ENCODE measurements around the gene CASQ2. TPM values are rescaled to one million over a fixed set of nuclear protein-coding genes. Genes with fewer than 3 reads are reported as not detected.

The CASQ2 gene
- total RNA-seq (1 to 10 TPM in 1 of 2 donors, under 1 TPM in 1; 0.74 to 1.9 TPM), polyA plus RNA-seq (ENCODE audit: insufficient read depth, low read depth, low replicate concordance) (8.6 TPM)
- long read RNA-seq, donor 1, partial matches to known transcripts = 0 of 1 reads
- long read RNA-seq, donor 1, other reads (novel, unspliced or antisense) = 0 of 1 reads
- long read RNA-seq, donor 2 = 0 reads

- no peak within 1 kb of the TSS for H3K4me3 ChIP-seq
- 75 to 77% methylated on average over 8 of the region's 8 CpGs for whole genome bisulfite sequencing, 2 donors
- TF ChIP-seq CTCF (IDR thresholded peaks at IDR 0.05) (no peak), POLR2A (IDR thresholded peaks at IDR 0.05) (no peak)
Measured at GRCh38 chr1:115768549-115768948, at the start of gene CASQ2. CASQ2 (minus strand) TSS chr1:115768714; CDS start chr1:115768541, 173 bp downstream.

DNA sequence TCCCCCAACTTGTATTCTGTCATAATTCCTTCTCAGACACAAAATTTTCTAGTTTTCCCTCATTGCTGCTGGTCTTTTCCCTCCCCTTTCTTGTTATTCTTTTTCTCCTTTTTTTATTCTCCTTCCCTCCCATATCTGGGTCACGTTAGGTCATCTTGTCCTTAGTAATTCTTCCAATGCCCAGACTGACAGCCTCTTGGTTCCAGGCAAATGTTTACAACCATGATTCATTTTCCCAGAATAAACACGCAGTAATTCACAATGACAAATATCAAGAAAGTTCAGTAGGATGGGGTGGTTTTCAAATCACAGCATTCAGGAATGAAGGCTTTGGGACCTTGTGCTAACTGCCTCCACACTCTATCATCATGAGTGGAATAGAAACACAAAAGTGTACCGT, 47.2 kb upstream of the CASQ2 start:
- 55 to 61% methylated on average over 3 of the region's 3 CpGs for WGBS, 2 donors
- DNase-seq = no peak

More at GRCh38 chr1:115768549-115768948, at the start of gene CASQ2:
- Histone ChIP-seq H3K36me3 (ENCODE audit: low read depth, missing control alignments) (no peaks in the 10 kb centered on the region), H3K27me3 (no peaks in the 10 kb centered on the region), H3K27ac (no peak within 1 kb of the TSS), H3K4me1 (no peaks in the 10 kb centered on the region), H3K9me3 (no peaks in the 10 kb centered on the region)
- DNase-seq = no peak
- intact Hi-C loops (cut with DNase I; ENCODE audit: low total_unique reads) = no loop called here

DNA sequence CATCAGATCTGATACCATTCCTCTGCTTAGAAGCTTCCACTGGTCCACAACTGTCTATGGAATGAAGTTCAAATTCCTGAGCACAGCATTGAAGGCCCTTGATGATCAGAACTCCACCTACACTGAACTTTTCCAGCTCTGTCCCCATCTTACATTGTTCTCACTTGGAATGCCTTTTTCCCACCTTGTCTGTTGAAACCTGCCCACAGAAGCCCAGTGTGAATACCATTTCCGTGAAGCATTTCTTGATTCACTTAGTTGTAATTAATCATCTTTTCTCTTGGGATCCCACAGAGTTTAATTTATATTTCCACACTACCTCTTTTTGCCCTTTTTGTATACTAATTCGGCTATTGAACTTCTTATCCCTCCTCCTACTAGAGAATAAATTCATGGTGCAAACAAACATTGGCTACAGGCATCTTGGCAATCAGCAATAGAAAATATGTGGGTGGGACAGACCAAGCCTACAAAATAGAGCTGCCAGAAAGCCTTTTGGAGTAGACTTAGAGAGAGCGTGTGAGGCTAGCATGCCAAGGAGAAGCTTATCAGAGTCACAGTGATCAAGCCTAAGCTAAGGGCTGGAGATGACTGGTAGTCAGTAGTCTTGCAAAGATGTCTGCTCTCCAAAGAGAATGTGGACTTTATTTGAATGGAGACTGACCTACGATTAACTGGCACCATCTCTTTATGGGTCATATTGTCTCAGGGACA, 46.3 kb upstream of the CASQ2 start:
- H3K36me3 ChIP-seq (ENCODE audit: low read depth, missing control alignments) = no peaks in the 10 kb centered on the region
- H3K9me3 ChIP-seq = no peaks in the 10 kb centered on the region
- WGBS, 2 donors = 41 to 70% methylated on average over 4 of the region's 4 CpGs
- no peaks in the 10 kb centered on the region for H3K4me1 ChIP-seq
- no peak overlapping the region for H3K27ac ChIP-seq
- no peak for DNase-seq
- no peak overlapping the region for H3K4me3 ChIP-seq
- no peak for TF ChIP-seq POLR2A (IDR thresholded peaks at IDR 0.05)
- no peak for TF ChIP-seq CTCF (IDR thresholded peaks at IDR 0.05)
- no peaks in the 10 kb centered on the region for H3K27me3 ChIP-seq
- intact Hi-C loops (cut with DNase I; ENCODE audit: low total_unique reads) = no loop called here

More for the DNA sequence above, 47.2 kb upstream of the CASQ2 start:
- Histone ChIP-seq H3K4me3 (no peak overlapping the region), H3K27me3 (no peaks in the 10 kb centered on the region), H3K36me3 (ENCODE audit: low read depth, missing control alignments) (no peaks in the 10 kb centered on the region), H3K4me1 (no peaks in the 10 kb centered on the region), H3K9me3 (no peaks in the 10 kb centered on the region), H3K27ac (no peak overlapping the region)
- intact Hi-C loops (cut with DNase I; ENCODE audit: low total_unique reads) = no loop called here
- TF ChIP-seq CTCF (IDR thresholded peaks at IDR 0.05) = no peak

GRCh38 chr1:115813727-115814126, 45.2 kb upstream of the CASQ2 start:
- no peaks in the 10 kb centered on the region for H3K27me3 ChIP-seq
- whole genome bisulfite sequencing, 2 donors = 88 to 95% methylated on average over 1 of the region's 1 CpG
- no peaks in the 10 kb centered on the region for H3K4me1 ChIP-seq
- intact Hi-C loops (cut with DNase I; ENCODE audit: low total_unique reads) = no loop called here
- no peaks in the 10 kb centered on the region for H3K9me3 ChIP-seq
- no peak overlapping the region for H3K4me3 ChIP-seq
- H3K36me3 ChIP-seq (ENCODE audit: low read depth, missing control alignments) = no peaks in the 10 kb centered on the region
- TF ChIP-seq POLR2A (IDR thresholded peaks at IDR 0.05) (no peak), CTCF (IDR thresholded peaks at IDR 0.05) (no peak)
- no peak for DNase-seq
- no peak overlapping the region for H3K27ac ChIP-seq

Data from testis (tissue), 5 donors.